Gastrocnemius medialis (tissue), 4 donors: ENCODE results near the gene ADGRF3.

Source experiments
- POLR2A ChIP-seq, 2 donors: fragments of 450-650 bp; IDR thresholded peaks; one replicate each; pipeline ENCODE4 v1.6.1; 2017; ENCODE audit warnings: antibody characterized with exemption in 2 of 2, mild to moderate bottlenecking in 2 of 2, moderate library complexity in 2 of 2
- TF ChIP-seq, protein P1 (sequence below), 5 experiments: fragments of 450-650 bp in 3 of 5; fragments of 200-600 bp in 2 of 5; sonication (generic) in 2 of 5; IDR thresholded peaks in 4 of 5; conservative IDR thresholded peaks in 1 of 5; 1 replicate in 4 of 5; 2 replicates in 1 of 5; pipeline ENCODE4 v1.5.1; 2016 to 2019; ENCODE audit warnings: antibody characterized with exemption in 5 of 5, mild to moderate bottlenecking in 3 of 5, moderate library complexity in 3 of 5

DNA sequence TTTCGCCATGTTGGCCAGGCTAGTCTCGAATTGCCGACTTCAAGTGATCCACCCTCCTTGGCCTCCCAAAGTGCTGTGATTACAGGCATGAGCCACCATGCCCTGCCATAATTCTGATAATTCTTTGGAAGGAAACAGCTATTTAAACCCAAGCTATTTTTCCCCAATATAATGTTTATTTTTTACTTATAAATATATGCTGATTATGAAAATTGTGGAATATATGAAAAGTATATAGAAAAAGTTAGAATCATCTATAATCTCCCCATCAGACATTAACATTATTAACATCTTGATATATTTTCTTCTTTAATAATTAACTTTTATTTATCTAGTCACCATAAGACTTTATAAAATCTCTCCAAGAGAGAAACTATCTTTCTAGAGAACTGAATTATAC lies 60.7 kb downstream of the ADGRF3 start:
- TF ChIP-seq, protein P1, sequence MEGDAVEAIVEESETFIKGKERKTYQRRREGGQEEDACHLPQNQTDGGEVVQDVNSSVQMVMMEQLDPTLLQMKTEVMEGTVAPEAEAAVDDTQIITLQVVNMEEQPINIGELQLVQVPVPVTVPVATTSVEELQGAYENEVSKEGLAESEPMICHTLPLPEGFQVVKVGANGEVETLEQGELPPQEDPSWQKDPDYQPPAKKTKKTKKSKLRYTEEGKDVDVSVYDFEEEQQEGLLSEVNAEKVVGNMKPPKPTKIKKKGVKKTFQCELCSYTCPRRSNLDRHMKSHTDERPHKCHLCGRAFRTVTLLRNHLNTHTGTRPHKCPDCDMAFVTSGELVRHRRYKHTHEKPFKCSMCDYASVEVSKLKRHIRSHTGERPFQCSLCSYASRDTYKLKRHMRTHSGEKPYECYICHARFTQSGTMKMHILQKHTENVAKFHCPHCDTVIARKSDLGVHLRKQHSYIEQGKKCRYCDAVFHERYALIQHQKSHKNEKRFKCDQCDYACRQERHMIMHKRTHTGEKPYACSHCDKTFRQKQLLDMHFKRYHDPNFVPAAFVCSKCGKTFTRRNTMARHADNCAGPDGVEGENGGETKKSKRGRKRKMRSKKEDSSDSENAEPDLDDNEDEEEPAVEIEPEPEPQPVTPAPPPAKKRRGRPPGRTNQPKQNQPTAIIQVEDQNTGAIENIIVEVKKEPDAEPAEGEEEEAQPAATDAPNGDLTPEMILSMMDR (IDR thresholded peaks at IDR 0.05 in 4 of 5, conservative IDR thresholded peaks at IDR 0.05 in 1 of 5), result no peak
- TF ChIP-seq POLR2A (IDR thresholded peaks at IDR 0.05), result no peak
